Measurements from ENCODE around the gene PAGR1.

GRCh38 chr16:29805232-29806098, 10.5 kb upstream of the PAGR1 start:
- TF ChIP-seq CTCF (tag by site-specific recombination; IDR thresholded peaks at IDR 0.05) (peak; percentile 84), HOXD13 (CRISPR knock-in tag; IDR thresholded peaks at IDR 0.05; ENCODE audit: borderline replicate concordance) (peak; percentile 81), ZIC2 (tag by site-specific recombination; IDR thresholded peaks at IDR 0.05) (peak; percentile 74), ZBTB7A (tag by site-specific recombination; IDR thresholded peaks at IDR 0.05; ENCODE audit: low read depth) (peak; percentile 99), ELK4 (IDR thresholded peaks at IDR 0.05; ENCODE audit: borderline replicate concordance, low read depth, low read length) (no peak)
